GM12878 (cell line): ENCODE results near the gene TTC23. TPM values are rescaled to one million over a fixed set of nuclear protein-coding genes. Genes with fewer than 3 reads are reported as not detected.

Source experiments
- ATAC-seq: fragments of 200-7000 bp; cut with Tn5 transposase; 3 replicates; pipeline ENCODE4 v1.9.1; 2020; ENCODE audit warnings: mild to moderate bottlenecking, moderate library complexity
- BruUV-seq: library from RNA; stranded (reverse); fragments of 400-500 nt; replicated peaks from 2 replicates; lab custom pipeline; 2021; lab: Mats Ljungman, UMichigan
- CTCF ChIA-PET: fragments of 300-600 bp; sonication (Branson Sonifier 250); formaldehyde crosslinking; extraction: SDS; loops from one replicate; lab custom pipeline; 2021; ENCODE audit warnings: inconsistent platforms; lab: Yijun Ruan, JAX
- POLR2A ChIA-PET: fragments of 350-600 bp; formaldehyde crosslinking; extraction: SDS; loops from one replicate; lab custom pipeline; 2021; ENCODE audit warnings: inconsistent platforms; lab: Charles Lee
- RAD21 ChIA-PET: fragments of 300-600 bp; sonication (Branson Sonifier 250); formaldehyde crosslinking; loops from one replicate; lab custom pipeline; 2023; ENCODE audit warnings: antibody characterized with exemption; ENCODE audit not compliant: unreplicated experiment; lab: Charles Lee
- SMC1A ChIA-PET: fragments of 300-600 bp; sonication (Branson Sonifier 250); formaldehyde crosslinking; loops from one replicate; lab custom pipeline; 2023; ENCODE audit not compliant: unreplicated experiment, uncharacterized antibody; lab: Charles Lee
- DNase-seq: peaks from one replicate; pipeline ENCODE4 v3.0.0-alpha.2; 2011; ENCODE audit warnings: low read depth, low spot score
- FAIRE-seq: peaks from 3 replicates; lab custom pipeline; 2011; peaks lifted over from hg19 to GRCh38; lab: Jason Lieb, UNC
- H2AFZ ChIP-seq: 2 replicates; pipeline ENCODE4 v1.6.0; 2011; ENCODE audit warnings: low read depth, low read length, control low read depth; ENCODE audit not compliant: control insufficient read depth
- H3K27ac ChIP-seq: 2 replicates; pipeline ENCODE4 v1.5.1; 2011; ENCODE audit warnings: control low read depth; ENCODE audit not compliant: control insufficient read depth, insufficient read depth
- H3K27me3 ChIP-seq, 2 experiments: replicated peaks in 1 of 2; 2 replicates each; pipeline versions ENCODE4 v1.6.0 to v1.6.1; 2011; ENCODE audit warnings: low read length in 1 of 2; ENCODE audit not compliant: control insufficient read depth in 2 of 2, insufficient read depth in 2 of 2
- H3K36me3 ChIP-seq, 2 experiments: 2 replicates each; pipeline ENCODE4 v1.5.1; 2011; ENCODE audit warnings: low read length in 1 of 2; ENCODE audit not compliant: control insufficient read depth in 2 of 2, insufficient read depth in 2 of 2
- H3K4me1 ChIP-seq: 2 replicates; pipeline ENCODE4 v1.6.1; 2011; ENCODE audit warnings: mild to moderate bottlenecking, low read length, moderate library complexity, mixed read lengths; ENCODE audit not compliant: control insufficient read depth, insufficient read depth
- H3K4me2 ChIP-seq: 2 replicates; pipeline ENCODE4 v1.6.0; 2011; ENCODE audit warnings: control low read depth; ENCODE audit not compliant: control insufficient read depth, insufficient read depth
- H3K4me3 ChIP-seq: fragments of 200-600 bp; sonication (generic); 2 replicates; pipeline ENCODE4 v1.5.1; 2016
- H3K79me2 ChIP-seq: 2 replicates; pipeline ENCODE4 v1.6.0; 2011; ENCODE audit warnings: low read length; ENCODE audit not compliant: control insufficient read depth, insufficient read depth
- H3K9ac ChIP-seq: 2 replicates; pipeline ENCODE4 v1.8.0; 2011; ENCODE audit warnings: low read length, control low read depth, mixed read lengths; ENCODE audit not compliant: control insufficient read depth, insufficient read depth
- H3K9me3 ChIP-seq: replicated peaks from 3 replicates; pipeline ENCODE4 v1.5.1; 2011; ENCODE audit warnings: mild to moderate bottlenecking, low read length; ENCODE audit not compliant: control insufficient read depth, insufficient read depth
- H4K20me1 ChIP-seq: 2 replicates; pipeline ENCODE4 v1.6.0; 2011; ENCODE audit not compliant: control insufficient read depth, insufficient read depth
- ASH2L ChIP-seq: fragments of 300-600, 200-600 bp; sonication (generic); IDR thresholded peaks from 2 replicates; pipeline ENCODE4 v1.6.1; 2017; ENCODE audit warnings: low read depth, mild to moderate bottlenecking, borderline replicate concordance
- EGR1 ChIP-seq, 2 experiments: IDR thresholded peaks; 1 replicate in 1 of 2; 2 replicates in 1 of 2; pipeline ENCODE4 v1.6.1; 2011 to 2012; ENCODE audit warnings: low read depth in 2 of 2, low read length in 2 of 2, borderline replicate concordance in 1 of 2, mild to moderate bottlenecking in 1 of 2, moderate library complexity in 1 of 2
- JUNB ChIP-seq: IDR thresholded peaks from 2 replicates; pipeline ENCODE4 v1.6.1; 2016; ENCODE audit warnings: antibody characterized with exemption, mild to moderate bottlenecking
- NFYB ChIP-seq: IDR thresholded peaks from 2 replicates; pipeline ENCODE4 v1.6.1; 2011; ENCODE audit warnings: low read depth, mild to moderate bottlenecking, low read length, improper control_type of control experiment, moderate library complexity; ENCODE audit not compliant: insufficient read depth
- RFX5 ChIP-seq: IDR thresholded peaks from 2 replicates; pipeline ENCODE4 v1.6.1; 2011; ENCODE audit warnings: low read depth, low read length, improper control_type of control experiment
- SMC3 ChIP-seq: IDR thresholded peaks from 2 replicates; pipeline ENCODE4 v1.6.1; 2011; ENCODE audit warnings: low read length, improper control_type of control experiment, borderline replicate concordance
- SPI1 ChIP-seq: IDR thresholded peaks from 2 replicates; pipeline ENCODE4 v1.6.1; 2011; ENCODE audit warnings: low read depth, mild to moderate bottlenecking, low read length, moderate library complexity, borderline replicate concordance; ENCODE audit not compliant: insufficient read depth
- TAF1 ChIP-seq: IDR thresholded peaks from 2 replicates; pipeline ENCODE4 v1.6.1; 2011; ENCODE audit warnings: mild to moderate bottlenecking, low read depth, low read length, borderline replicate concordance
- TCF12 ChIP-seq: IDR thresholded peaks from 2 replicates; pipeline ENCODE4 v1.6.1; 2011; ENCODE audit warnings: low read depth, mild to moderate bottlenecking, low read length
- ZNF274 ChIP-seq: IDR thresholded peaks from one replicate; pipeline ENCODE4 v1.8.0; 2011; ENCODE audit not compliant: insufficient read length, insufficient read depth
- ZNF384 ChIP-seq: IDR thresholded peaks from 2 replicates; pipeline ENCODE4 v1.6.1; 2012; ENCODE audit warnings: low read depth, mild to moderate bottlenecking, low read length, improper control_type of control experiment, borderline replicate concordance
- WGBS: methylation state at CpG from one replicate; pipeline ENCODE4 v1.1.6; 2016; ENCODE audit warnings: low lambda C conversion rate; ENCODE audit not compliant: insufficient replicate concordance, insufficient coverage; ENCODE audit errors: missing lambda C conversion rate; 5-methylcytosine and 5-hydroxymethylcytosine counted together
- in situ Hi-C: fragments of 300-500 bp; cut with MboI; formaldehyde crosslinking; loops from 9 replicates; pipeline ENCODE4 v1.14.3; 2018; ENCODE audit warnings: mixed read lengths
- intact Hi-C: fragments of 100-400 bp; cut with micrococcal nuclease; formaldehyde crosslinking; loops from one replicate; pipeline ENCODE4 v1.14.2; 2022; ENCODE audit not compliant: unreplicated experiment
- polyA plus RNA-seq, 11 experiments: library from polyadenylated mRNA; depleted of rRNA in 4 of 11; unstranded in 6 of 11; stranded (reverse) in 5 of 11; fragments of >200 nt; fragmentation: Nextera tagmentation in 4 of 11; fragmentation: Illumina TruSeq in 1 of 11; extraction: Ambion mirVana in 4 of 11; extraction: Trizol in 1 of 11; gene quantifications; 1 replicate in 1 of 11; 2 replicates in 10 of 11; pipeline versions ENCODE4 v1.2.1 to v1.2.3, GENCODE V29; 2011 to 2016; ENCODE audit warnings: inconsistent platforms in 2 of 11, missing spikeins in 2 of 11, low read depth in 1 of 11
- total RNA-seq, 4 experiments: library from RNA; depleted of rRNA in 3 of 4; stranded (reverse); fragments of >200 nt in 3 of 4; fragmentation: Illumina TruSeq in 1 of 4; extraction: Trizol in 1 of 4; gene quantifications; 2 replicates each; pipeline versions ENCODE4 v1.2.1 to v1.2.3, GENCODE V29; 2013 to 2021
- TF ChIP-seq, protein P1 (sequence below): fragments of 450-650 bp; formaldehyde crosslinking; IDR thresholded peaks from 2 replicates; pipeline ENCODE4 v1.5.0; 2022; ENCODE audit warnings: mild to moderate bottlenecking, missing genetic modification characterization

Gene TTC23
- total and polyA plus RNA-seq, 10 of the 15 experiments (the other 5 are each of a cell fraction or from before 2014, with no cell fraction given): 1.2 to 9.0 (median 6.5) TPM

DNA sequence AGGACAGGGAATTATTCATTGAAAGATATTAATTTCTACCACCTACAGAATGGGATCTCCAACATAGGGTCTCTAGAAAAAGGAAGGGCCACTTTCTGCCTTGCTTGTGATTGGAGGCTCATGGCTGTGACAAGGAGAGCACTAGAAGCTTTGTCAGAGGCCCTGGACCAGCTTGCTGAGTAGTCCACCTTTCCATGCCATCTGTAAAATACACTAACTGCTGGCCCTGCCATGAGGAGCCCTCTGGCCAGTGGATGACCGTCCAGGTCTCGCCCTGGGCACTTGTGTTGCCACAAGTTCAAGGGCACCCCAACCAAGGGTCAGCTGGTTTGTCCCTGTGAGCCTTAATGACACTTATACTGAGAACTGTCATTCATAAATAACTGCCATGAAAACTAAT, 146.1 kb downstream of the TTC23 start:
- peaks cover 0 to 15% of the 10 kb centered on the region in 2 experiments; a peak in 2 of 4 replicates for H3K27me3 ChIP-seq
- in situ Hi-C loops (loop anchor here (25.0 kb wide), 1 partner anchor 634 kb away; the partner anchor contains the start of gene LYSMD4), intact Hi-C loops (loop anchor here (10.0 kb wide), 1 partner anchor 652 kb away; no protein-coding TSS in a partner anchor)
- peaks cover 9% of the 10 kb centered on the region for H3K4me1 ChIP-seq
- FAIRE-seq (no peak), DNase-seq (no peak), ATAC-seq (no peak)
- H3K27ac ChIP-seq: no peak overlapping the region
- no TSS peak for BruUV-seq
- SMC1A ChIA-PET: interaction anchor here (0.8 to 4.2 kb wide), 7 partner anchors 9 to 169 kb away, joined by 3 to 16 read pairs (median 4); no protein-coding TSS in a partner anchor
- no peaks in the 10 kb centered on the region for H3K36me3 ChIP-seq
- CTCF ChIA-PET: interaction anchor here (0.8 to 2.1 kb wide), 10 partner anchors 8 to 169 kb away, joined by 3 to 14 read pairs (median 4); no protein-coding TSS in a partner anchor
- RAD21 ChIA-PET: interaction anchor here (1.6 kb wide), 1 partner anchor 110 kb away, joined by 6 read pairs; no protein-coding TSS in a partner anchor
- POLR2A ChIA-PET: interaction anchor here (0.9 kb wide), 1 partner anchor 14 kb away, joined by 3 read pairs; no protein-coding TSS in a partner anchor
- no peak overlapping the region for H3K4me2 ChIP-seq
- H4K20me1 ChIP-seq: no peaks in the 10 kb centered on the region
- H2AFZ ChIP-seq: no peak overlapping the region
- 3% methylated on average over 2 of the region's 2 CpGs for WGBS
- TF ChIP-seq ZNF384 (no peak), EGR1 (IDR thresholded peaks at IDR 0.05; ENCODE audit: borderline replicate concordance in 1 of 2, low read depth in 2 of 2, low read length in 2 of 2) (no peak), ZNF274 (no peak), SMC3 (no peak), RFX5 (no peak), TAF1 (no peak), SPI1 (no peak), TCF12 (no peak), ASH2L (no peak), NFYB (no peak), JUNB (no peak)
- TF ChIP-seq, protein P1, sequence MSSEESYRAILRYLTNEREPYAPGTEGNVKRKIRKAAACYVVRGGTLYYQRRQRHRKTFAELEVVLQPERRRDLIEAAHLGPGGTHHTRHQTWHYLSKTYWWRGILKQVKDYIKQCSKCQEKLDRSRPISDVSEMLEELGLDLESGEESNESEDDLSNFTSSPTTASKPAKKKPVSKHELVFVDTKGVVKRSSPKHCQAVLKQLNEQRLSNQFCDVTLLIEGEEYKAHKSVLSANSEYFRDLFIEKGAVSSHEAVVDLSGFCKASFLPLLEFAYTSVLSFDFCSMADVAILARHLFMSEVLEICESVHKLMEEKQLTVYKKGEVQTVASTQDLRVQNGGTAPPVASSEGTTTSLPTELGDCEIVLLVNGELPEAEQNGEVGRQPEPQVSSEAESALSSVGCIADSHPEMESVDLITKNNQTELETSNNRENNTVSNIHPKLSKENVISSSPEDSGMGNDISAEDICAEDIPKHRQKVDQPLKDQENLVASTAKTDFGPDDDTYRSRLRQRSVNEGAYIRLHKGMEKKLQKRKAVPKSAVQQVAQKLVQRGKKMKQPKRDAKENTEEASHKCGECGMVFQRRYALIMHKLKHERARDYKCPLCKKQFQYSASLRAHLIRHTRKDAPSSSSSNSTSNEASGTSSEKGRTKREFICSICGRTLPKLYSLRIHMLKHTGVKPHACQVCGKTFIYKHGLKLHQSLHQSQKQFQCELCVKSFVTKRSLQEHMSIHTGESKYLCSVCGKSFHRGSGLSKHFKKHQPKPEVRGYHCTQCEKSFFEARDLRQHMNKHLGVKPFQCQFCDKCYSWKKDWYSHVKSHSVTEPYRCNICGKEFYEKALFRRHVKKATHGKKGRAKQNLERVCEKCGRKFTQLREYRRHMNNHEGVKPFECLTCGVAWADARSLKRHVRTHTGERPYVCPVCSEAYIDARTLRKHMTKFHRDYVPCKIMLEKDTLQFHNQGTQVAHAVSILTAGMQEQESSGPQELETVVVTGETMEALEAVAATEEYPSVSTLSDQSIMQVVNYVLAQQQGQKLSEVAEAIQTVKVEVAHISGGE: no peak
- H3K9me3 ChIP-seq: no peaks in the 10 kb centered on the region; the same call in 2 of the 3 replicates
- H3K4me3 ChIP-seq: no peak overlapping the region
- H3K79me2 ChIP-seq: no peaks in the 10 kb centered on the region
- H3K9ac ChIP-seq: no peak overlapping the region
